Endothelial cell of umbilical vein (primary cell): ENCODE results near the gene FOXO4. TPM values are rescaled to one million over a fixed set of nuclear protein-coding genes. Genes with fewer than 3 reads are reported as not detected.

Experiments used
- BruUV-seq: library from RNA; stranded (reverse); fragments of 400-500 nt; replicated peaks from 2 replicates; lab custom pipeline; 2021; lab: Mats Ljungman, UMichigan
- CTCF ChIA-PET: fragments of 300-600, 350-600 bp; sonication (Branson Sonifier 250); formaldehyde crosslinking; loops from one replicate; lab custom pipeline; 2021; ENCODE audit warnings: antibody characterized with exemption, inconsistent platforms; lab: Charles Lee
- POLR2A ChIA-PET: fragments of 300-600, 350-600 bp; sonication (Branson Sonifier 250); formaldehyde crosslinking; loops from one replicate; lab custom pipeline; 2021; ENCODE audit warnings: antibody characterized with exemption, inconsistent platforms; lab: Charles Lee
- DNase-seq: peaks from one replicate; pipeline ENCODE4 v3.0.0-alpha.2; 2011; ENCODE audit warnings: low read depth, low spot score
- FAIRE-seq: peaks from 2 replicates; lab custom pipeline; 2011; peaks lifted over from hg19 to GRCh38; lab: Jason Lieb, UNC
- H2AFZ ChIP-seq: 2 replicates; pipeline ENCODE4 v1.6.0; 2012; ENCODE audit warnings: low read depth, low read length, control low read depth, inconsistent platforms
- H3K27ac ChIP-seq: 2 replicates; pipeline ENCODE4 v1.5.1; 2011; ENCODE audit warnings: low read depth, mild to moderate bottlenecking, control low read depth, low read length, moderate library complexity; ENCODE audit not compliant: insufficient read depth
- H3K27me3 ChIP-seq, 2 experiments: 2 replicates each; pipeline versions ENCODE4 v1.6.0 to v1.6.1; 2011; ENCODE audit warnings: low read length in 2 of 2, mixed read lengths in 1 of 2; ENCODE audit not compliant: control insufficient read depth in 2 of 2, insufficient read depth in 2 of 2
- H3K36me3 ChIP-seq, 2 experiments: 2 replicates in 1 of 2; 3 replicates in 1 of 2; pipeline ENCODE4 v1.5.1; 2011; ENCODE audit warnings: low read length in 2 of 2, mild to moderate bottlenecking in 1 of 2, moderate library complexity in 1 of 2; ENCODE audit not compliant: control insufficient read depth in 2 of 2, insufficient read depth in 2 of 2; ENCODE audit errors: extremely low read depth in 1 of 2
- H3K4me1 ChIP-seq: 3 replicates; pipeline ENCODE4 v1.5.1; 2011; ENCODE audit warnings: mild to moderate bottlenecking, low read length; ENCODE audit not compliant: control insufficient read depth, insufficient read depth; ENCODE audit errors: extremely low read depth
- H3K4me2 ChIP-seq: 2 replicates; pipeline ENCODE4 v1.6.1; 2011; ENCODE audit warnings: low read length, control low read depth, mixed read lengths; ENCODE audit not compliant: insufficient read depth
- H3K4me3 ChIP-seq, 3 experiments: fragments of 200-600 bp in 1 of 3; sonication (generic), shearing (Covaris generic) in 1 of 3; replicated peaks in 1 of 3; 2 replicates each; pipeline ENCODE4 v1.5.1; 2011 to 2016; ENCODE audit warnings: control low read depth in 3 of 3, low read length in 3 of 3, mild to moderate bottlenecking in 2 of 3, inconsistent platforms in 1 of 3, low read depth in 1 of 3, moderate library complexity in 1 of 3; ENCODE audit not compliant: insufficient read depth in 1 of 3
- H3K79me2 ChIP-seq: 2 replicates; pipeline ENCODE4 v1.6.0; 2012; ENCODE audit warnings: low read length, inconsistent platforms; ENCODE audit not compliant: control insufficient read depth, insufficient read depth
- H3K9ac ChIP-seq: replicated peaks from 2 replicates; pipeline ENCODE3; 2011; ENCODE audit warnings: low read length, control low read depth; ENCODE audit not compliant: insufficient read depth; ENCODE audit errors: extremely low read depth
- H3K9me1 ChIP-seq: replicated peaks from 3 replicates; pipeline ENCODE4 v1.6.0; 2011; ENCODE audit warnings: mild to moderate bottlenecking, low read length; ENCODE audit not compliant: control insufficient read depth, insufficient read depth; ENCODE audit errors: extremely low read depth
- H3K9me3 ChIP-seq: replicated peaks from 2 replicates; pipeline ENCODE4 v1.5.1; 2012; ENCODE audit warnings: low read length, inconsistent platforms; ENCODE audit not compliant: control insufficient read depth, insufficient read depth
- H4K20me1 ChIP-seq: replicated peaks from 2 replicates; pipeline ENCODE3; 2011; ENCODE audit warnings: mild to moderate bottlenecking, low read length; ENCODE audit not compliant: control insufficient read depth, insufficient read depth; ENCODE audit errors: extremely low read depth
- EZH2 ChIP-seq: IDR thresholded peaks from 2 replicates; pipeline ENCODE4 v1.6.1; 2012; ENCODE audit warnings: borderline replicate concordance, low read depth, mild to moderate bottlenecking, moderate library complexity, low read length, inconsistent platforms; ENCODE audit not compliant: severe bottlenecking
- FOS ChIP-seq: IDR thresholded peaks from 2 replicates; pipeline ENCODE4 v1.6.1; 2011; ENCODE audit warnings: mild to moderate bottlenecking, low read length, moderate library complexity, borderline replicate concordance; ENCODE audit not compliant: insufficient read depth
- GATA2 ChIP-seq: IDR thresholded peaks from 2 replicates; pipeline ENCODE4 v1.7.0; 2011; ENCODE audit warnings: low read depth, mild to moderate bottlenecking, moderate library complexity, mixed read lengths, low read length; ENCODE audit not compliant: insufficient read length, insufficient read depth
- JUN ChIP-seq: IDR thresholded peaks from 2 replicates; pipeline ENCODE4 v1.6.1; 2011; ENCODE audit warnings: borderline replicate concordance, low read depth; ENCODE audit not compliant: insufficient read length, insufficient read depth
- MAX ChIP-seq: IDR thresholded peaks from 2 replicates; pipeline ENCODE4 v1.6.1; 2011; ENCODE audit not compliant: insufficient read depth, insufficient read length
- MYC ChIP-seq: IDR thresholded peaks from one replicate; pipeline ENCODE4 v1.6.1; 2011; ENCODE audit warnings: mild to moderate bottlenecking, low read depth, low read length
- POLR2A ChIP-seq: IDR thresholded peaks from 2 replicates; pipeline ENCODE4 v1.6.1; 2012; ENCODE audit warnings: low read depth, mild to moderate bottlenecking, control low read depth, low read length
- POLR2AphosphoS5 ChIP-seq: IDR thresholded peaks from 2 replicates; pipeline ENCODE4 v1.6.1; 2012; ENCODE audit warnings: low read depth, mild to moderate bottlenecking, control low read depth, low read length, moderate library complexity; ENCODE audit not compliant: insufficient read depth
- dilution Hi-C: fragments of 300-500 bp; cut with MboI; formaldehyde crosslinking; loops from one replicate; pipeline ENCODE4 v1.15.0; 2019; ENCODE audit warnings: low sequenced_read_pairs; ENCODE audit not compliant: extremely low pct_ligation_motif_present
- intact Hi-C: fragments of 100-400 bp; cut with micrococcal nuclease; formaldehyde crosslinking; loops from one replicate; pipeline ENCODE4 v1.10.0; 2022
- polyA plus RNA-seq, 4 experiments: library from polyadenylated mRNA; depleted of rRNA in 3 of 4; stranded (reverse) in 3 of 4; unstranded in 1 of 4; fragments of >200 nt; gene quantifications; 2 replicates each; pipeline versions ENCODE4 v1.2.1 to v1.2.3, GENCODE V29; 2011 to 2012; ENCODE audit warnings: missing spikeins in 1 of 4
- total RNA-seq: library from RNA; stranded (reverse); gene quantifications from 2 replicates; pipeline ENCODE4 v1.2.3, GENCODE V29; 2021
- TF ChIP-seq, protein P1 (sequence below), 2 donors: IDR thresholded peaks; 1 replicate in 1 of 2; 2 replicates in 1 of 2; pipeline ENCODE4 v1.5.1; 2011; ENCODE audit warnings: low read length in 2 of 2, mild to moderate bottlenecking in 2 of 2, moderate library complexity in 2 of 2, control low read depth in 1 of 2, inconsistent platforms in 1 of 2, low read depth in 1 of 2; ENCODE audit not compliant: insufficient read depth in 1 of 2; ENCODE audit errors: extremely low read depth in 1 of 2

Gene FOXO4
- total and polyA plus RNA-seq, 2 donors (not counting 3 experiments of a cell fraction or from before 2014, with no cell fraction given): 4.7 to 11.0 TPM

DNA sequence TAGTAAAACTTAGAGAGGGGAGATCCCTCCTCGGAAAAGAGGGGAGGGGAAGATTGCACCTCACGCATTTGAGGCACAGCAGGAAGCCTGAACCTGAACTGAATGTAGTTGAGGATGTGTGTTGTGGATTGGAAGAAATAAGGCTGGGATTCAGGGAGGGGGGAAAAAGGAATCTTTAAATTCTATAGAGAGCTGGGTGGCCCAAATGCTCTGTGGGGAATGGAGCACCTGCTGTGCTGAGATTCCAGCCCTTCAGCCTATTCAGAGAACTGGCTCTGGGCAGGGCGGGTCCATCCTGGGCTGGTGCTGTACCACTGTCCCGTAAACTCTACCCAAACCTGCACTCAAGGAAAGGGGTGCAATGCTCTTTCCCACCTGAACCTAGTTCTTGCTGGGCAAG, 4.1 kb downstream of the FOXO4 start:
- no peak overlapping the region for H2AFZ ChIP-seq
- H4K20me1 ChIP-seq: no peaks in the 10 kb centered on the region
- no peaks in the 10 kb centered on the region for H3K9me3 ChIP-seq
- dilution Hi-C loops (no loop called here), intact Hi-C loops (loop anchor here (2.0 kb wide), 1 partner anchor 79 kb away; no protein-coding TSS in a partner anchor)
- ChIA-PET POLR2A (no interaction called here), CTCF (interaction anchor here (1.0 to 1.5 kb wide), 4 partner anchors 14 to 29 kb away, joined by 3 to 8 read pairs (median 6); partner anchors contain the start of gene MED12)
- H3K9me1 ChIP-seq: no peaks in the 10 kb centered on the region
- no TSS peak for BruUV-seq
- no peak overlapping the region for H3K27ac ChIP-seq
- no peaks in the 10 kb centered on the region for H3K36me3 ChIP-seq
- H3K4me3 ChIP-seq: no peak overlapping the region
- H3K4me1 ChIP-seq: peaks cover 6% of the 10 kb centered on the region
- DNase-seq (no peak), FAIRE-seq (no peak)
- no peaks in the 10 kb centered on the region for H3K79me2 ChIP-seq
- H3K9ac ChIP-seq: no peak overlapping the region
- no peak for TF ChIP-seq JUN
- no peak for TF ChIP-seq GATA2
- TF ChIP-seq POLR2AphosphoS5: no peak
- TF ChIP-seq EZH2: no peak
- TF ChIP-seq POLR2A: no peak
- TF ChIP-seq, protein P1, sequence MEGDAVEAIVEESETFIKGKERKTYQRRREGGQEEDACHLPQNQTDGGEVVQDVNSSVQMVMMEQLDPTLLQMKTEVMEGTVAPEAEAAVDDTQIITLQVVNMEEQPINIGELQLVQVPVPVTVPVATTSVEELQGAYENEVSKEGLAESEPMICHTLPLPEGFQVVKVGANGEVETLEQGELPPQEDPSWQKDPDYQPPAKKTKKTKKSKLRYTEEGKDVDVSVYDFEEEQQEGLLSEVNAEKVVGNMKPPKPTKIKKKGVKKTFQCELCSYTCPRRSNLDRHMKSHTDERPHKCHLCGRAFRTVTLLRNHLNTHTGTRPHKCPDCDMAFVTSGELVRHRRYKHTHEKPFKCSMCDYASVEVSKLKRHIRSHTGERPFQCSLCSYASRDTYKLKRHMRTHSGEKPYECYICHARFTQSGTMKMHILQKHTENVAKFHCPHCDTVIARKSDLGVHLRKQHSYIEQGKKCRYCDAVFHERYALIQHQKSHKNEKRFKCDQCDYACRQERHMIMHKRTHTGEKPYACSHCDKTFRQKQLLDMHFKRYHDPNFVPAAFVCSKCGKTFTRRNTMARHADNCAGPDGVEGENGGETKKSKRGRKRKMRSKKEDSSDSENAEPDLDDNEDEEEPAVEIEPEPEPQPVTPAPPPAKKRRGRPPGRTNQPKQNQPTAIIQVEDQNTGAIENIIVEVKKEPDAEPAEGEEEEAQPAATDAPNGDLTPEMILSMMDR (IDR thresholded peaks at IDR 0.05; ENCODE audit: extremely low read depth in 1 of 2, insufficient read depth in 1 of 2, low read depth in 1 of 2, low read length in 2 of 2): no peak
- TF ChIP-seq FOS: no peak
- no peak for TF ChIP-seq MYC
- TF ChIP-seq MAX: no peak
- H3K4me2 ChIP-seq: no peak overlapping the region
- peaks cover 0 to 1% of the 10 kb centered on the region in 2 experiments for H3K27me3 ChIP-seq
